Measurements from ENCODE around the gene AGPS.

Gene AGPS

GRCh38 chr2:177543007-177543760 is 150.6 kb downstream of the AGPS start:
- DNase-seq = no peak
- TF ChIP-seq CTCF (IDR thresholded peaks at IDR 0.05; ENCODE audit: low read depth, low read length) = no peak
- H3K4me1 ChIP-seq = peaks cover 10% of the 10 kb centered on the region
- H3K9me3 ChIP-seq = peaks cover 2% of the 10 kb centered on the region; the same call in 1 of the 2 replicates
- no peaks in the 10 kb centered on the region for H3K27me3 ChIP-seq
- no peaks in the 10 kb centered on the region for H3K36me3 ChIP-seq
- H3K4me3 ChIP-seq (ENCODE audit: low read depth, low read length) = no peak overlapping the region

DNA sequence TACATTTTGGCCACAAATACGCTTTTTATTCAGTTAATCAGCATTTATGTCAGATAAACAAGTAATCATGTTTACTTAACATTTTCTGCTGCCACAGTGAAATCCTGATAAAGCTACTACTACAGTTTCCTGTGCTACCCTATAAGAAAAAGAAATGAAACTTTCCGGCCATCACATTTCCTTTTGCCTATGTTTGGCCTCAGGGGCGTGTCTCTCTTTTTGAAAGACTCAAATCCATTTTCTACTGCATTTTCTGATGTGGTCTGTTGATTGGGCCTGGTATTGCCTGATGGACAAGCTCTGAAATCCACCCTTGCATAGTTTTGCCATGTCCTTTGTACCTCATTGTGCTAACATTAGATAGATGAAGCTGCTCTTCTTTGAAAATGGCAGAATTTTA is 152.6 kb downstream of the AGPS start:
- Histone ChIP-seq H3K27me3 (no peaks in the 10 kb centered on the region), H3K36me3 (no peaks in the 10 kb centered on the region)
- no peak for DNase-seq

DNA sequence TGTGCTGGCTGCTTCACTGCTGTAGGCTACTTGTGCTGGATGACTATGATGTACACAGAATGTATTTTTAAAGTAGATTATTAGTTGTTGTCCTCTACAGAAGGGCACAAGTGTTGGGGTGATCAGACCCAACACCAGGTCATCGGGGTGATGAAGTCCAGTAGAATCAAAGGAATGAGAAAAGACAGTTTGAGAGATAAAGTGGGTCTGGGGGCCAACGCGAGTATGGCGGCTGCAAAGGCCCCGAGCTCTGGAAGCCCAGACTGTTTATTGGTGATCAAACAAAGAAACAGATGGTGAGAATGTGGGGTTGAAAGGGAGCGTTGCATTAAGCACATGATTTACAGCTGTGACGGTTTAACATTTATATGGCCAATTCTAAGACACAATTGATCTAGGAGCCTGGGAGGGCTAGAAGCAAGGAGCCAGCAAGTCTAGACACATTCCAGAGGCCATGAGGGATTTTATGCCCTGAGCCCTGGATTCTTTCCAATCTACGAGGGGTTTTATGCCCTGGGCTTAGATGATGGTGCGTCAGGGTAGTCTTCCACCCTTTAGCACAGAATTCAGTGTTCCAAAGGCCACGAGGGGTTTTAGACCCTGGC is 153.5 kb downstream of the AGPS start:
- H3K4me3 ChIP-seq (ENCODE audit: low read depth, low read length) = no peak overlapping the region
- no peak for TF ChIP-seq CTCF (IDR thresholded peaks at IDR 0.05; ENCODE audit: low read depth, low read length)
- peaks cover 2% of the 10 kb centered on the region; the same call in 1 of the 2 replicates for H3K9me3 ChIP-seq
- DNase-seq = no peak
- peaks cover 14% of the 10 kb centered on the region for H3K4me1 ChIP-seq
- H3K27me3 ChIP-seq = no peaks in the 10 kb centered on the region
- no peaks in the 10 kb centered on the region for H3K36me3 ChIP-seq

More for the DNA sequence above, 152.6 kb downstream of the AGPS start:
- Histone ChIP-seq H3K4me1 (peaks cover 14% of the 10 kb centered on the region), H3K4me3 (ENCODE audit: low read depth, low read length) (no peak overlapping the region), H3K9me3 (peaks cover 2% of the 10 kb centered on the region; the same call in 1 of the 2 replicates)
- no peak for TF ChIP-seq CTCF (IDR thresholded peaks at IDR 0.05; ENCODE audit: low read depth, low read length)

- H3K27me3 ChIP-seq = no peaks in the 10 kb centered on the region
- peaks cover 14% of the 10 kb centered on the region for H3K4me1 ChIP-seq
- H3K4me3 ChIP-seq (ENCODE audit: low read depth, low read length) = no peak overlapping the region
- no peak for TF ChIP-seq CTCF (IDR thresholded peaks at IDR 0.05; ENCODE audit: low read depth, low read length)
- peaks cover 2% of the 10 kb centered on the region; the same call in 1 of the 2 replicates for H3K9me3 ChIP-seq
- no peaks in the 10 kb centered on the region for H3K36me3 ChIP-seq
- DNase-seq = no peak
Measured at GRCh38 chr2:177547122-177547521, 154.5 kb downstream of the AGPS start.

- no peak for TF ChIP-seq CTCF (IDR thresholded peaks at IDR 0.05; ENCODE audit: low read depth, low read length)
- peaks cover 14% of the 10 kb centered on the region for H3K4me1 ChIP-seq
- H3K27me3 ChIP-seq = no peaks in the 10 kb centered on the region
- no peaks in the 10 kb centered on the region for H3K36me3 ChIP-seq
- no peak overlapping the region for H3K4me3 ChIP-seq (ENCODE audit: low read depth, low read length)
- H3K9me3 ChIP-seq = peaks cover 2% of the 10 kb centered on the region; the same call in 1 of the 2 replicates
- DNase-seq = no peak
Measured at GRCh38 chr2:177547772-177548171, 155.2 kb downstream of the AGPS start.

- Histone ChIP-seq H3K36me3 (no peaks in the 10 kb centered on the region), H3K9me3 (peaks cover 2% of the 10 kb centered on the region; the same call in 1 of the 2 replicates), H3K27me3 (no peaks in the 10 kb centered on the region), H3K4me1 (peaks cover 14% of the 10 kb centered on the region), H3K4me3 (ENCODE audit: low read depth, low read length) (no peak overlapping the region)
- no peak for DNase-seq
- no peak for TF ChIP-seq CTCF (IDR thresholded peaks at IDR 0.05; ENCODE audit: low read depth, low read length)
Measured at GRCh38 chr2:177548636-177549035, 156.1 kb downstream of the AGPS start.

Measured in BE2C (cell line).